Ascending aorta (tissue), 2 donors: Measurements from ENCODE around the gene SEPSECS. TPM values are rescaled to one million over a fixed set of nuclear protein-coding genes. Genes with fewer than 3 reads are reported as not detected.

Experiments
- DNase-seq, 2 donors: peaks; one replicate each; pipeline ENCODE4 v3.0.0-alpha.2; 2019; ENCODE audit warnings: low spot score in 2 of 2
- H3K27ac ChIP-seq, 2 donors: fragments of 200-600 bp; sonication (generic); one replicate each; pipeline ENCODE4 v1.5.1; 2016 to 2017; ENCODE audit warnings: mild to moderate bottlenecking in 1 of 2
- H3K27me3 ChIP-seq: fragments of 200-600 bp; sonication (generic); one replicate; pipeline ENCODE4 v1.5.1; 2017
- H3K36me3 ChIP-seq, 2 donors: fragments of 200-600 bp; sonication (generic); one replicate each; pipeline ENCODE4 v1.5.1; 2016
- H3K4me1 ChIP-seq, 2 donors: fragments of 200-600 bp; sonication (generic); one replicate each; pipeline ENCODE4 v1.5.1; 2016 to 2017; ENCODE audit warnings: mild to moderate bottlenecking in 1 of 2
- H3K4me3 ChIP-seq, 2 donors: fragments of 200-600 bp; sonication (generic); one replicate each; pipeline ENCODE4 v1.5.1; 2016 to 2017; ENCODE audit warnings: mild to moderate bottlenecking in 1 of 2
- H3K9me3 ChIP-seq, 2 donors: fragments of 200-600 bp; sonication (generic); one replicate each; pipeline ENCODE4 v1.5.1; 2016
- CTCF ChIP-seq, 3 experiments: fragments of 200-600 bp in 2 of 3; fragments of 450-650 bp in 1 of 3; sonication (generic) in 2 of 3; IDR thresholded peaks; one replicate each; pipeline ENCODE4 v1.5.1; 2016 to 2019; ENCODE audit warnings: antibody characterized with exemption in 3 of 3, mild to moderate bottlenecking in 1 of 3, moderate library complexity in 1 of 3
- intact Hi-C: fragments of 100-400 bp; cut with DNase I; formaldehyde crosslinking; loops from one replicate; pipeline ENCODE4 v1.15.1; 2023
- total RNA-seq: library from RNA; depleted of rRNA; stranded (reverse); fragments of >200 nt; gene quantifications from one replicate; pipeline ENCODE4 v1.1.0, GENCODE V29; 2016

Gene SEPSECS
- total RNA-seq, 1 donor from 2014 or later: 5.2 TPM

GRCh38 chr4:25109511-25109910, 50.7 kb downstream of the SEPSECS start:
- Histone ChIP-seq H3K4me3 (no peak overlapping the region), H3K9me3 (no peaks in the 10 kb centered on the region), H3K27ac (no peak overlapping the region), H3K36me3 (no peaks in the 10 kb centered on the region), H3K27me3 (no peaks in the 10 kb centered on the region), H3K4me1 (no peaks in the 10 kb centered on the region)
- intact Hi-C loops: no loop called here
- no peak for TF ChIP-seq CTCF (IDR thresholded peaks at IDR 0.05)
- DNase-seq: no peak

GRCh38 chr4:25108556-25108955, 51.7 kb downstream of the SEPSECS start:
- Histone ChIP-seq H3K4me3 (no peak overlapping the region), H3K9me3 (no peaks in the 10 kb centered on the region), H3K27me3 (no peaks in the 10 kb centered on the region), H3K27ac (no peak overlapping the region), H3K4me1 (no peaks in the 10 kb centered on the region), H3K36me3 (no peaks in the 10 kb centered on the region)
- TF ChIP-seq CTCF (IDR thresholded peaks at IDR 0.05): no peak
- intact Hi-C loops: no loop called here
- DNase-seq: no peak

GRCh38 chr4:25107827-25108516, 52.3 kb downstream of the SEPSECS start:
- Histone ChIP-seq H3K27ac (no peak overlapping the region), H3K36me3 (no peaks in the 10 kb centered on the region), H3K27me3 (no peaks in the 10 kb centered on the region), H3K9me3 (no peaks in the 10 kb centered on the region), H3K4me3 (no peak overlapping the region), H3K4me1 (no peaks in the 10 kb centered on the region)
- no peak for DNase-seq
- intact Hi-C loops: no loop called here
- no peak for TF ChIP-seq CTCF (IDR thresholded peaks at IDR 0.05)

GRCh38 chr4:25106363-25107151, 53.7 kb downstream of the SEPSECS start:
- Histone ChIP-seq H3K4me1 (no peaks in the 10 kb centered on the region), H3K4me3 (no peak overlapping the region), H3K27ac (no peak overlapping the region), H3K9me3 (no peaks in the 10 kb centered on the region), H3K27me3 (no peaks in the 10 kb centered on the region), H3K36me3 (no peaks in the 10 kb centered on the region)
- no peak for DNase-seq
- TF ChIP-seq CTCF (IDR thresholded peaks at IDR 0.05): no peak
- intact Hi-C loops: no loop called here

- TF ChIP-seq CTCF (IDR thresholded peaks at IDR 0.05): no peak
- no peak for DNase-seq
- intact Hi-C loops: no loop called here
- no peaks in the 10 kb centered on the region for H3K4me1 ChIP-seq
- no peaks in the 10 kb centered on the region for H3K9me3 ChIP-seq
- no peak overlapping the region for H3K27ac ChIP-seq
- H3K27me3 ChIP-seq: no peaks in the 10 kb centered on the region
- H3K36me3 ChIP-seq: no peaks in the 10 kb centered on the region
- no peak overlapping the region for H3K4me3 ChIP-seq
These were observed 55.7 kb downstream of the SEPSECS start for GRCh38 chr4:25104591-25104990.
